ENCODE measurements around the gene BCAS3.

Gene BCAS3

GRCh38 chr17:61351745-61352407 is 674.2 kb downstream of the BCAS3 start:
- no peak overlapping the region for H3K27ac ChIP-seq
- no peak for TF ChIP-seq CTCF (conservative IDR thresholded peaks at IDR 0.05; ENCODE audit: low read depth, low read length)
- H3K4me2 ChIP-seq = no peak overlapping the region
- no peaks in the 10 kb centered on the region for H4K20me1 ChIP-seq (ENCODE audit: insufficient read depth)
- H3K79me2 ChIP-seq (ENCODE audit: insufficient read depth, low read depth) = no peaks in the 10 kb centered on the region
- H3K27me3 ChIP-seq (ENCODE audit: insufficient read depth, low read depth) = no peaks in the 10 kb centered on the region
- H3K4me1 ChIP-seq (ENCODE audit: low read depth, poor library complexity, severe bottlenecking) = no peaks in the 10 kb centered on the region
- no peaks in the 10 kb centered on the region for H3K36me3 ChIP-seq (ENCODE audit: insufficient read depth)
- no peak overlapping the region for H2AFZ ChIP-seq (ENCODE audit: low read depth)
- H3K9ac ChIP-seq = no peak overlapping the region
- no peak overlapping the region for H3K4me3 ChIP-seq (IDR thresholded peaks at IDR 0.05; ENCODE audit: insufficient read depth, low read depth, low read length)

GRCh38 chr17:61352408-61352770 is 674.7 kb downstream of the BCAS3 start:
- no peak overlapping the region for H3K27ac ChIP-seq
- H3K27me3 ChIP-seq (ENCODE audit: insufficient read depth, low read depth) = no peaks in the 10 kb centered on the region
- H3K9ac ChIP-seq = no peak overlapping the region
- H3K4me2 ChIP-seq = no peak overlapping the region
- no peak overlapping the region for H3K4me3 ChIP-seq (IDR thresholded peaks at IDR 0.05; ENCODE audit: insufficient read depth, low read depth, low read length)
- no peaks in the 10 kb centered on the region for H4K20me1 ChIP-seq (ENCODE audit: insufficient read depth)
- no peak for TF ChIP-seq CTCF (conservative IDR thresholded peaks at IDR 0.05; ENCODE audit: low read depth, low read length)
- no peak overlapping the region for H2AFZ ChIP-seq (ENCODE audit: low read depth)
- no peaks in the 10 kb centered on the region for H3K79me2 ChIP-seq (ENCODE audit: insufficient read depth, low read depth)
- no peaks in the 10 kb centered on the region for H3K36me3 ChIP-seq (ENCODE audit: insufficient read depth)
- H3K4me1 ChIP-seq (ENCODE audit: low read depth, poor library complexity, severe bottlenecking) = no peaks in the 10 kb centered on the region

- Histone ChIP-seq H3K4me2 (no peak overlapping the region), H3K79me2 (ENCODE audit: insufficient read depth, low read depth) (no peaks in the 10 kb centered on the region), H3K4me3 (IDR thresholded peaks at IDR 0.05; ENCODE audit: insufficient read depth, low read depth, low read length) (no peak overlapping the region), H3K36me3 (ENCODE audit: insufficient read depth) (no peaks in the 10 kb centered on the region), H4K20me1 (ENCODE audit: insufficient read depth) (no peaks in the 10 kb centered on the region), H3K4me1 (ENCODE audit: low read depth, poor library complexity, severe bottlenecking) (no peaks in the 10 kb centered on the region), H3K9ac (no peak overlapping the region), H3K27me3 (ENCODE audit: insufficient read depth, low read depth) (no peaks in the 10 kb centered on the region), H2AFZ (ENCODE audit: low read depth) (no peak overlapping the region), H3K27ac (no peak overlapping the region)
- no peak for TF ChIP-seq CTCF (conservative IDR thresholded peaks at IDR 0.05; ENCODE audit: low read depth, low read length)
Measured at GRCh38 chr17:61352781-61353491, 675.3 kb downstream of the BCAS3 start.

GRCh38 chr17:61353615-61354014 is 676.0 kb downstream of the BCAS3 start:
- no peak overlapping the region for H3K27ac ChIP-seq
- H3K36me3 ChIP-seq (ENCODE audit: insufficient read depth) = no peaks in the 10 kb centered on the region
- no peaks in the 10 kb centered on the region for H3K27me3 ChIP-seq (ENCODE audit: insufficient read depth, low read depth)
- TF ChIP-seq CTCF (conservative IDR thresholded peaks at IDR 0.05; ENCODE audit: low read depth, low read length) = no peak
- no peaks in the 10 kb centered on the region for H3K4me1 ChIP-seq (ENCODE audit: low read depth, poor library complexity, severe bottlenecking)
- H2AFZ ChIP-seq (ENCODE audit: low read depth) = no peak overlapping the region
- H3K4me2 ChIP-seq = no peak overlapping the region
- no peaks in the 10 kb centered on the region for H3K79me2 ChIP-seq (ENCODE audit: insufficient read depth, low read depth)
- H4K20me1 ChIP-seq (ENCODE audit: insufficient read depth) = no peaks in the 10 kb centered on the region
- H3K4me3 ChIP-seq (IDR thresholded peaks at IDR 0.05; ENCODE audit: insufficient read depth, low read depth, low read length) = no peak overlapping the region
- no peak overlapping the region for H3K9ac ChIP-seq

Data from KMS-11 (cell line).